Peyer's patch (tissue), 4 donors: ENCODE results near the gene NPTX2. TPM values are rescaled to one million over a fixed set of nuclear protein-coding genes. Genes with fewer than 3 reads are reported as not detected.

Source experiments
- DNase-seq, 3 donors: peaks; one replicate each; pipeline ENCODE4 v3.0.0-alpha.2; 2017 to 2019
- H3K27ac ChIP-seq, 4 donors: fragments of 200-600 bp; sonication (generic); one replicate each; pipeline ENCODE4 v1.5.1; 2016 to 2019
- H3K27me3 ChIP-seq, 2 donors: fragments of 200-600 bp; sonication (generic); one replicate each; pipeline ENCODE4 v1.5.1; 2019
- H3K36me3 ChIP-seq, 3 donors: fragments of 200-600 bp; sonication (generic); one replicate each; pipeline ENCODE4 v1.5.1; 2016 to 2019
- H3K4me1 ChIP-seq, 4 donors: fragments of 200-600 bp; sonication (generic); one replicate each; pipeline ENCODE4 v1.5.1; 2016 to 2019
- H3K4me3 ChIP-seq, 4 donors: fragments of 200-600 bp; sonication (generic); 1 replicate in 3 of 4; 2 replicates in 1 of 4; pipeline ENCODE4 v1.5.1; 2016 to 2019; ENCODE audit warnings: mild to moderate bottlenecking in 1 of 4
- H3K9me3 ChIP-seq, 4 donors: fragments of 200-600 bp; sonication (generic); one replicate each; pipeline ENCODE4 v1.5.1; 2016 to 2019; ENCODE audit warnings: mild to moderate bottlenecking in 1 of 4
- POLR2A ChIP-seq, 2 donors: fragments of 450-650 bp; IDR thresholded peaks; one replicate each; pipeline ENCODE4 v1.5.1; 2017; ENCODE audit warnings: antibody characterized with exemption in 2 of 2, mild to moderate bottlenecking in 2 of 2, moderate library complexity in 2 of 2
- total RNA-seq, 4 donors: library from RNA; depleted of rRNA; stranded (reverse); fragments of >200 nt; gene quantifications; one replicate each; pipeline ENCODE4 v1.1.0, GENCODE V29; 2016
- TF ChIP-seq, protein P1 (sequence below), 6 experiments: fragments of 450-650 bp in 4 of 6; fragments of 200-600 bp in 2 of 6; sonication (generic) in 1 of 6; IDR thresholded peaks; one replicate each; pipeline ENCODE4 v1.5.1; 2017 to 2019; ENCODE audit warnings: antibody characterized with exemption in 6 of 6, mild to moderate bottlenecking in 3 of 6, moderate library complexity in 1 of 6

NPTX2 gene
- total RNA-seq, 4 donors from 2014 or later, result 0.94 to 4.2 (median 3.9) TPM

DNA sequence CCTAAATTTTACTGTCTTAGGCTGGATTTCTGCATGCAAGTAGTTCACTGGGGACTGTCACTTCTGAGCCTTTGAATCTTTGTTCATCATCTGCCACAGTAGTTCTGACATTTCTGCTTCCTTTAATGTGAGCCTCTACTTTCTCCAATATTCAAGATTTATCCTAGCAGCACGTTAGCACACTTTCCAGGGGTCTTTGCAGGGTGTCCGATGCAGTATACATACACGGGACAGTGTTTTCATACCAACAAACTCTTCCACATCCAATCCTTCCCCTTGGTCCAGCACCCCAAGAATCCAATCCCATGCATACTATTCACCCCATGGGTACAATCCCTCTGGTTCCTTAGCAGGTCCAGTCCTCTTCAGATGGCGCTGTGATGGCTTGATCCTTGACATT is 22.7 kb upstream of the NPTX2 start:
- H3K27me3 ChIP-seq, result no peaks in the 10 kb centered on the region
- H3K4me1 ChIP-seq, result no peaks in the 10 kb centered on the region
- no peak for DNase-seq
- no peak overlapping the region for H3K4me3 ChIP-seq
- TF ChIP-seq POLR2A (IDR thresholded peaks at IDR 0.05), result no peak
- TF ChIP-seq, protein P1, sequence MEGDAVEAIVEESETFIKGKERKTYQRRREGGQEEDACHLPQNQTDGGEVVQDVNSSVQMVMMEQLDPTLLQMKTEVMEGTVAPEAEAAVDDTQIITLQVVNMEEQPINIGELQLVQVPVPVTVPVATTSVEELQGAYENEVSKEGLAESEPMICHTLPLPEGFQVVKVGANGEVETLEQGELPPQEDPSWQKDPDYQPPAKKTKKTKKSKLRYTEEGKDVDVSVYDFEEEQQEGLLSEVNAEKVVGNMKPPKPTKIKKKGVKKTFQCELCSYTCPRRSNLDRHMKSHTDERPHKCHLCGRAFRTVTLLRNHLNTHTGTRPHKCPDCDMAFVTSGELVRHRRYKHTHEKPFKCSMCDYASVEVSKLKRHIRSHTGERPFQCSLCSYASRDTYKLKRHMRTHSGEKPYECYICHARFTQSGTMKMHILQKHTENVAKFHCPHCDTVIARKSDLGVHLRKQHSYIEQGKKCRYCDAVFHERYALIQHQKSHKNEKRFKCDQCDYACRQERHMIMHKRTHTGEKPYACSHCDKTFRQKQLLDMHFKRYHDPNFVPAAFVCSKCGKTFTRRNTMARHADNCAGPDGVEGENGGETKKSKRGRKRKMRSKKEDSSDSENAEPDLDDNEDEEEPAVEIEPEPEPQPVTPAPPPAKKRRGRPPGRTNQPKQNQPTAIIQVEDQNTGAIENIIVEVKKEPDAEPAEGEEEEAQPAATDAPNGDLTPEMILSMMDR (IDR thresholded peaks at IDR 0.05), result no peak
- no peaks in the 10 kb centered on the region for H3K36me3 ChIP-seq
- H3K27ac ChIP-seq, result no peak overlapping the region
- no peaks in the 10 kb centered on the region for H3K9me3 ChIP-seq

DNA sequence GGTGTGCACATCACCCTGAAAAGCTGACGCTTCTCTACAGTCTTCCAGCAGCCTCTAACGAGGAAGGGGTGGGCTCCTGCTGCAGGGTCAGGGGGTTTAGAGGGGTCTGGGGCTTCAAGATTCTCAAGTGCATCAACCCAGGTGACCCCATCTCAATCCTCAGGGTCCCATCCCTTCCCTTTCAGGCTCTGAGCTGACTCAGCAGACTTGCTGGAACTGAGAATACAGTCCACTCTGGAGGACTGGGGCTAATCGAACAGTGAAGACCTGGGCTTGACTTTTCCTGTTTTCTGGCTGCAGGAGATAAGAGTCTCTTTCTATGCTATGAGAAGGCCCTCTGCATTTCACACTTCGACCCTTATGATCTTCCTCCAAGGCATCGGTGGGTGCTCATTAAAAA is 22.3 kb upstream of the NPTX2 start:
- DNase-seq, result no peak
- Histone ChIP-seq H3K27me3 (no peaks in the 10 kb centered on the region), H3K4me3 (no peak overlapping the region), H3K9me3 (no peaks in the 10 kb centered on the region), H3K36me3 (no peaks in the 10 kb centered on the region), H3K27ac (no peak overlapping the region), H3K4me1 (no peaks in the 10 kb centered on the region)
- TF ChIP-seq POLR2A (IDR thresholded peaks at IDR 0.05), result no peak
- TF ChIP-seq, protein P1 (IDR thresholded peaks at IDR 0.05), result no peak

DNA sequence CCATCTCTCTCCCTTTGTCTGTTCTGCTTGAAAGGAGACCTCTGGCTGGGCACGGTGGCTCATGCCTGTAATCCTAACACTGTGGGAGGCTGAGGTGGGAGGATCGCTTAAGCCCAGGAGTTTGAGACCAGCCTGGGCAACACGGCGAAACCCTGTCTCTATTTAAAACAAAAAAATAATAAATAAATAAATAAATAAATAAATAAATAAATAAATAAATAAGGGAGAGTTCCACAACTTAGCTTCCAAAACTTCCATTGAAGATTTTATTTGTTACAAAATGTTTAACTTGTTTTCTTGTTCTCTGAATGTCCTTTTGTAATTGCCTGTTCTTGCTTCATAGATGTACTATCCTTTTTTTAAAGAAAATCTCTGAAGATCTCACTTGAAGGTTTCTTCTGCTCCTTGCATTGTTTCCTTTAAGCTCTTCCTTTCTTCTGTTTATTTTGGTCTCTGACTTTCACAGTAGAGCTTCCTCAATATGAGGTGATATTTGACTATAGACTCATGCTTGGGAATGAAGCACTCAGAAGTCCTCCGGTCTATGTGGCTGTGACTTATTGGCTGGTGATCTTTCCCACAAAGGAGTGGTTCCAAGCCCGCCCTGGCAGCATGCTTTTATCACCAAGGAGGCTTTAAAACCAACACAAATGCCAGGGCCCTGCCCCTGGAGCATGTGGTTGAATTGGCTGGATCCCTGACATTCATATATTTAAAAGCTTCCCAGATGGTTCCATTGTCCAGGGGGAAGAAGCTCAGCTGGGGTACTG is 18.1 kb upstream of the NPTX2 start:
- no peak for DNase-seq
- Histone ChIP-seq H3K4me1 (no peaks in the 10 kb centered on the region), H3K27ac (no peak overlapping the region), H3K9me3 (no peaks in the 10 kb centered on the region), H3K36me3 (no peaks in the 10 kb centered on the region), H3K27me3 (no peaks in the 10 kb centered on the region), H3K4me3 (no peak overlapping the region)
- no peak for TF ChIP-seq POLR2A (IDR thresholded peaks at IDR 0.05)
- TF ChIP-seq, protein P1 (IDR thresholded peaks at IDR 0.05), result no peak

DNA sequence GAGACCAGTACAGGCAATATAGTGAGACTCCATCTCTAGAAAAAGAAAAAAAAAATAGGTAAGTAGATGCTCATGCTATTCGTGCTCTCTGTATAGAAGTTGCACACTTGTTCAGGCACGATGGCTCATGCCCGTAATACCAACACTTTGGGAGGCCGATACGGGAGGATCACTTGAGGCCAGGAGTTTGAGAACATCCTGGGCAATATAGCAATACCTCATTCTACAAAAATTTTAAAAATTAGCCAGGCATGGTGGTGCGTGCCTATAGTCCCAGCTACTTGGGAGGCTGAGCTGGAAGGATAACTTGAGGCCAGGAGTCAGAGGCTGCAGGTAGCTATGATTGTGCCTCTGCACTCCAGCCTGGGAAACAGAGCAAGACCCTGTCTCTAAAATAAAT is 17.2 kb upstream of the NPTX2 start:
- TF ChIP-seq, protein P1 (IDR thresholded peaks at IDR 0.05), result no peak
- no peak for TF ChIP-seq POLR2A (IDR thresholded peaks at IDR 0.05)
- H3K36me3 ChIP-seq, result no peaks in the 10 kb centered on the region
- H3K9me3 ChIP-seq, result no peaks in the 10 kb centered on the region

DNA sequence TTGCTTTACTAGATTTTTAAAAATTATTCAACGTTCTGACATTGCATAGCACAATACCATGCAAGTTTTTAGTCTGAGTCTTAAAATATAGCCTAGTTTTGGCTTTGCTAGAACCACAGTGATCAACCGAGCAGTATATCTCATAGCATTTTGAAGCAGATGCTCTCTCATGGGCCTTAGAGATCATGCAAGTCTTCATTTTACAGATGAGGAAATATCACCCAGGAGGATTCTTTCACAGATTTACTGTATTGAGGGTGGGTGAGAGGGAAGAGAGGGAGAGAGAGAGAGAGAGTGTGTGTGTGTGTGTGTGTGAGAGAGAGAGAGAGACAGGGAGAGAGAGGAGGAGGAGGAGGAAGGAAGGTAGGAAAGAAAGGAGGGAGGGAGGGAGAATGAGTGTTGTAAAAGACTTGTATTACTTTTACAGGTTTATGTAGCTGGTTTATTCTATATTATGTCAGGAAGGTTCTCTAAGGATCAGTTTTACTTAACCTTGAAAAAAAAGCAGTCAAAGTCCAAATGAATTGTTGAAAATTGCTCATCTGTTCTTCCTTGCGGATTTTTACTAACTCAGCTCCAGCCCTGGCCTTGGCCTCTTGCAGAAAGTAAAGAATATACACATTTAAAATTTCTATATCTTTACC is 14.2 kb upstream of the NPTX2 start:
- H3K9me3 ChIP-seq, result no peaks in the 10 kb centered on the region
- H3K36me3 ChIP-seq, result no peaks in the 10 kb centered on the region
- H3K4me3 ChIP-seq, result no peak overlapping the region
- peak overlapping the region in 2 of 4 donors; percentile 22 to 78 for H3K27ac ChIP-seq
- H3K27me3 ChIP-seq, result no peaks in the 10 kb centered on the region
- TF ChIP-seq, protein P1 (IDR thresholded peaks at IDR 0.05), result no peak
- no peak for TF ChIP-seq POLR2A (IDR thresholded peaks at IDR 0.05)
- no peaks in the 10 kb centered on the region for H3K4me1 ChIP-seq
- DNase-seq, result no peak

More for the DNA sequence above, 17.2 kb upstream of the NPTX2 start:
- Histone ChIP-seq H3K4me3 (no peak overlapping the region), H3K4me1 (no peaks in the 10 kb centered on the region), H3K27ac (no peak overlapping the region), H3K27me3 (no peaks in the 10 kb centered on the region)
- DNase-seq, result no peak
